C1 segment of cervical spinal cord (tissue), 14 donors: ENCODE results near the gene CPEB4.

ENCODE experiments used
- DNase-seq, 14 donors: peaks; one replicate each; lab custom pipeline; 2025; lab: John Stamatoyannopoulos, UW

The CPEB4 gene

GRCh38 chr5:173913686-173914321, 25.7 kb downstream of the CPEB4 start:
- peak in 1 of 14 donors; percentile 6 for DNase-seq

- DNase-seq = peak in 1 of 14 donors; percentile 37
Measured at GRCh38 chr5:173915310-173916014, 27.3 kb downstream of the CPEB4 start.

DNA sequence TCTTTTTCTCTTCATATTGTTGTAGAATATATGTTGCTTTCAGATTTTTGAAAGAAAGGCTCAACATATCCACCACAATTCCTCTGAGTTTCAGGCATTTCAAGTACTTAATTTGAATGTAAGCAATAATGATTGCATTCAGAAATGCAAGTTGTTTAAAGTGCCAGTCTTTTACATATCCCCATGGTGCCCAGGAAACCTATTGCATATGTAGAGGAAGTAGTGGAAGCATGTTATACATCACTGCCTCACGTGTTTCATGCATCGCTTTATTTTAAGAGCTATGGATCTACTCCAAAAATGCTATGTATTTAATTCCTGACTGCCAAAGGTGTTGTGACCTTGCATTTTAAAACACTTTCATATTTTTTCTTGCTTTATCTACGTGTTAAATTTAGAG, 28.1 kb downstream of the CPEB4 start:
- peak in 1 of 14 donors; percentile 10 for DNase-seq

GRCh38 chr5:173917788-173918786, 29.9 kb downstream of the CPEB4 start:
- DNase-seq = peak in 8 of 14 donors; percentile 23 to 88 (median 50)

DNA sequence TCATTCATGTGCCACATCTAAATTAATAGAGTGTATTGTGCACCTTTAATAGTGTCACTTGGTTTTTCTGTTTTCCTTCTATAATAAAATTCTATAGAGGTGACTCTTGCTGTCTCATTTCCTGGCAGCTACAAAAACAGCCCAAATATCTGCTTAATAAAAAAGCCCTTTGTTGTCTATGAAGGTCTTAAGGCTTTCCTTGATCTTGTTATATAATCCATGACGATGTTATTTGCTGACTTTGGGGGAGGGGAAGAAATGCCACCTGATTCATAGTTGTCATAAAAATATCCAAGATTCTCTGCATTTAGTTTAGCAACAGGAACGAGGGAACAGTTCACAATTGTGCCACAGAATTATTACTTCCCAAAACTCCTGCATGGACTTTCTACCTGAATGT, 31.3 kb downstream of the CPEB4 start:
- peak in 1 of 14 donors; percentile 13 for DNase-seq

- no peak for DNase-seq
Measured at GRCh38 chr5:173920024-173920753, 32.0 kb downstream of the CPEB4 start.

DNA sequence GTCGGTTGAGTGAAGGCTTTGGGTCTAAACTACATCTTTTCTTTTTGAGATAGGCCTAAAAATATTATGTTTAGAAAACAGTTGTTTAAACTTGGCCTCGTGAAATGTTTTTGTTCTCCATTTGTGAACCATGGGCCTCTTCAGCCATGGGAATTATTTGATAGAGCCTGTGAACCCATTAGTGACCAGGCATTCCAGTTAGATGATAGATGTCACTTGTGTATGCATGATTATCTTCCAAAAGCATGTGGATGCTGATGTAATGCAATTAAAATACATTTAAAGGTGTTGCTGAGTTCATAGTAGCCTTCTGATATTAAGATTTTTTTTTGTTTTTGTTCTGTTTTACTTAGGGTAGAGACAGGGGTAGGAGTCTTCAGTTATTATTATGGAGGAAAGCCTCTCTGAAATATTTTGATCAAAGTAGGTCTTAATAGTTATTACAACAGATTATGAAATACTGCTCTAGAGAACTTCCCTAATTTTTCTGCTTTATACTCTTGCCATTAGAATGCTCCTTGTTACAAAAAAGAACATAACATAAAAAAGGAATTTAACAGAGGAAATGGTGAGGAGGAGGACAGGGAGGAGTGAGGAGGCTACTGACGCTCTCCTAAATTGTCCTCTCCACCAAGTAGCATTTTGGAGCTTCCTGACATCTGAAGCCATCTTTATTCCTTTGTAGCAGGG, 32.9 kb downstream of the CPEB4 start:
- no peak for DNase-seq

DNA sequence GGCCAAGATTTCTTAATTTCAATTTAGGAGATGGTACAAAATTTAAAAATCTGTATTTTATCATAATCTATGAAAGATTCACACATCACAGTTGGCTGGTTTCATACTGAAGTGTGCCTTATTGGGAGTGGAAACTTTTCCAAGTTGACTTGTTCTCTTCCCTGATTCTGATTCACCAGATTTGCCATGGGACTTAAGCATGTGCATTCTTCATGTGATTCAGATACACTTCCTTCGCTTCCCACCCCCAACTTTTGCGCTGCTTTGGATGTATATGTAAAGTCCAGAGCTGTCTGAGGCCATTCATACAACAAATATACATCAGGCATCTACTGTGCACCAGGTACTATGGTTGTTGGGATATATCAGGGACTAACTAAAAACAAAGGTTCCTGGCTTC, 34.4 kb downstream of the CPEB4 start:
- no peak for DNase-seq

- DNase-seq = peak in 2 of 14 donors; percentile 13 to 16
Measured at GRCh38 chr5:173923218-173924095, 35.3 kb downstream of the CPEB4 start.

- DNase-seq = no peak
Measured at GRCh38 chr5:173924899-173925298, 36.8 kb downstream of the CPEB4 start.

GRCh38 chr5:173925449-173926071, 37.4 kb downstream of the CPEB4 start:
- peak in 1 of 14 donors; percentile 25 for DNase-seq

- peak in 1 of 14 donors; percentile 18 for DNase-seq
Measured at GRCh38 chr5:173926359-173926758, 38.2 kb downstream of the CPEB4 start.

DNA sequence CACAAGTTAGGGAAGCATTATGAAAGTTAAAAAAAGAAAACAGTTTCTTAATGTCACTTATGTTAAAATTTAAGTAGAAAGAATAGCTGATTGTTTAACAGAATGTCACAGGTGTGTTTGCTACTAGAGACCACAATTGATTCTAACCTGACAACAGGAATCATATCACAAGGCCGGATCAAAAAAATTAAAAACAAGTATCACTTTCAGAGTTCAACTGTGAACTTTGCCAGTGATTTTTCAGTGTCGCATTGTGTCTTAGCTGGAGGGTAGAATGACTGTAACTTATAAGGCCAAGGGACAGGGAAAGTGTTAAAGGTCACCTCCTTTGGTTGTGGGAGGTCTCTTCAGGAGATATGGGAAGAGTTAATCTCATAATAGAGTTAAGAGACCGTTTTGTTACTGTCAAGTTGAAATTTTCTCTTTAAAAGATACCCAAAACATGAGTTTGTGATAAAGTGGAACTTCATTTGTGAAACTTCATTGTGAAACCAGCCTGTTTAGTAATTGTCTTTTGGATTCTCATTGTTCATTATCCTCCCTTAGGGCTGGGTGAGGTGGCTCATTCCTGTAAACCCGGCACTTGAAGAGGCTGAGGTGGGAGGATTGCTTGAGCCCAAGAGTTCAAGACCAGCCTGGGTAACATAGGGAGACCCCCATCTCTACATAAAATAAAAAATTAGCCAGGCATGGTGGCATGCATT, 40.9 kb downstream of the CPEB4 start:
- DNase-seq = no peak

DNA sequence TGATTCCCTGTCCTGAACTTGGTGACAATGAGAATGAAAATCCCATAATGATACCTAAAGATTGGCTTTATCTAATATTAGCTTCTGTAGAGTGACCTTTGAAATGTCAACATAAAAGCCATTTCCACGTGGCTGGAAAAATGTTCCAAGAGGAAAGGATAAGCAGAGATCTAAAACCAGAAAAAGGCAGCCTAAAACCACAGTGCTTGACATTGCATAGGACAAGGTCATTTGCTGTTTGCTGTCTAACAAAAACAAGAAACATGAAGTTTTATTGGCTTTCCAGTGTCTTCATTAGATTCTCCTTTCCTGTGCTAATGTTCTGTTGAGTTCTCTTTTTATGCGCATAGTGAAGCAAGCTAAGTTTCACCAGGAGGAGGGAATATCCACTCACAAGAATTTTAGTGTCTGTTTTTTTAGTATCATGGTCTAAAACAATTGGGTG, 44.6 kb downstream of the CPEB4 start:
- no peak for DNase-seq

- DNase-seq = no peak
Measured at GRCh38 chr5:173933901-173934300, 45.8 kb downstream of the CPEB4 start.

DNA sequence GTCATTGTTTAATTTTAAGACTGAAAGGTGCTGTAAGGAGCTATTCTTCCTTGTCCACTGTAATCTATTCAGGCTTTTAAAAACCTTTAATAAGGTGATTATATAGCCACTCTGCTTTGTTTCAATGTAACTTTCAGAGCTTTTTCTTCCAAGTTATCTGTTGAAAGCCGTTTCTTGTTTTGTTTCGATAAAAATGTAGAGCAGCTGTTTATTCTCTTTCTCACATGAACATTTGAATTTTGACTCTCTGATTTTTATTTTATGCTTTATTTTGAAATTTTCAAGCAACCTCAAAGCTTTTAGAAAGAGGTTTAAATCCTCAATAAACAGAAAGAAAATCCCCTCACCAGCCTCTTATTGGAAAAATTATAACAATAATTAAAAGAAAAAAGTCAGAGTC, 47.2 kb downstream of the CPEB4 start:
- DNase-seq = no peak

GRCh38 chr5:173940269-173940668, 52.1 kb downstream of the CPEB4 start:
- DNase-seq = no peak

GRCh38 chr5:173941102-173941501, 53.0 kb downstream of the CPEB4 start:
- no peak for DNase-seq
